HG03571 (cell line): ENCODE measurements around the gene RALB.
"Not testable (repeated sequence)": the region's sequence is repeated elsewhere in the genome, so short reads cannot be mapped to it uniquely, and the experiment has no call there.

Experiments
- ATAC-seq: cut with Tn5 transposase; IDR thresholded peaks from one replicate; pipeline ENCODE4 v1.9.1; 2021; ENCODE audit not compliant: unreplicated experiment

The RALB gene

GRCh38 chr2:120291401-120292311 is 39.0 kb downstream of the RALB start:
- no peak for ATAC-seq

GRCh38 chr2:120293096-120294007 is 40.7 kb downstream of the RALB start:
- peak; percentile 40 for ATAC-seq

- ATAC-seq: peak; percentile 92
These were observed 41.3 kb downstream of the RALB start for GRCh38 chr2:120294008-120294340.

- ATAC-seq: no peak
These were observed 45.7 kb downstream of the RALB start for GRCh38 chr2:120298173-120298835.

- no peak for ATAC-seq
These were observed 46.4 kb downstream of the RALB start for GRCh38 chr2:120299004-120299403.

- ATAC-seq: no peak
These were observed 46.9 kb downstream of the RALB start for GRCh38 chr2:120299561-120299960.

GRCh38 chr2:120300385-120300784 is 47.7 kb downstream of the RALB start:
- ATAC-seq: no peak

- ATAC-seq: no peak
These were observed 48.6 kb downstream of the RALB start for GRCh38 chr2:120301284-120301683.

- no peak for ATAC-seq
These were observed 49.6 kb downstream of the RALB start for GRCh38 chr2:120302301-120302700.

- no peak for ATAC-seq
These were observed 50.5 kb downstream of the RALB start for GRCh38 chr2:120303177-120303576.

- no peak for ATAC-seq
These were observed 52.6 kb downstream of the RALB start for GRCh38 chr2:120305296-120305695.

GRCh38 chr2:120305937-120306490 is 53.4 kb downstream of the RALB start:
- ATAC-seq: no peak

GRCh38 chr2:120307482-120307881 is 54.8 kb downstream of the RALB start:
- no peak for ATAC-seq

- ATAC-seq: no peak
These were observed 55.6 kb downstream of the RALB start for GRCh38 chr2:120308038-120308910.

GRCh38 chr2:120310136-120310535 is 57.5 kb downstream of the RALB start:
- ATAC-seq: peak; percentile 40

- not testable (repeated sequence) for ATAC-seq
These were observed 58.2 kb downstream of the RALB start for GRCh38 chr2:120310841-120311240.

GRCh38 chr2:120312076-120312475 is 59.4 kb downstream of the RALB start:
- ATAC-seq: no peak

GRCh38 chr2:120312860-120313694 is 60.4 kb downstream of the RALB start:
- ATAC-seq: peak; percentile 40
